Esophagus muscularis mucosa (tissue), 4 donors: Measurements from ENCODE around the gene LGALS9. TPM values are rescaled to one million over a fixed set of nuclear protein-coding genes. Genes with fewer than 3 reads are reported as not detected.
"Not testable (repeated sequence)": the region's sequence is repeated elsewhere in the genome, so short reads cannot be mapped to it uniquely, and the experiment has no call there.

Source experiments
- DNase-seq: peaks from one replicate; pipeline ENCODE4 v3.0.0-alpha.2; 2017; ENCODE audit errors: extremely low spot score
- H3K27ac ChIP-seq, 4 donors: fragments of 200-600 bp; sonication (generic); replicated peaks in 1 of 4; 1 replicate in 3 of 4; 2 replicates in 1 of 4; pipeline ENCODE4 v1.5.1; 2016 to 2019; ENCODE audit warnings: mild to moderate bottlenecking in 1 of 4
- H3K27me3 ChIP-seq, 4 donors: fragments of 200-600 bp; sonication (generic); one replicate each; pipeline versions ENCODE4 v1.5.1 to v1.6.0; 2016 to 2019
- H3K36me3 ChIP-seq, 4 donors: fragments of 200-600 bp; sonication (generic); one replicate each; pipeline ENCODE4 v1.5.1; 2016 to 2019
- H3K4me1 ChIP-seq, 4 donors: fragments of 200-600 bp; sonication (generic); one replicate each; pipeline ENCODE4 v1.5.1; 2016 to 2019
- H3K4me3 ChIP-seq, 4 donors: fragments of 200-600 bp; sonication (generic); 1 replicate in 2 of 4; 2 replicates in 2 of 4; pipeline ENCODE4 v1.5.1; 2016 to 2019; ENCODE audit warnings: mild to moderate bottlenecking in 4 of 4, moderate library complexity in 1 of 4
- H3K9me3 ChIP-seq, 4 donors: fragments of 200-600 bp; sonication (generic); 1 replicate in 3 of 4; 2 replicates in 1 of 4; pipeline ENCODE4 v1.5.1; 2016 to 2019
- CTCF ChIP-seq, 3 experiments: fragments of 200-600 bp in 2 of 3; fragments of 450-650 bp in 1 of 3; sonication (generic) in 2 of 3; IDR thresholded peaks; one replicate each; pipeline ENCODE4 v1.5.1; 2017 to 2019; ENCODE audit warnings: antibody characterized with exemption in 3 of 3, mild to moderate bottlenecking in 2 of 3, moderate library complexity in 1 of 3
- EP300 ChIP-seq: sonication (generic); formaldehyde crosslinking; IDR thresholded peaks from one replicate; pipeline ENCODE4 v1.6.1; 2017; ENCODE audit warnings: antibody characterized with exemption
- POLR2A ChIP-seq: fragments of 450-650 bp; IDR thresholded peaks from one replicate; pipeline ENCODE4 v1.6.1; 2017; ENCODE audit warnings: antibody characterized with exemption, moderate library complexity, mild to moderate bottlenecking, low read depth
- POLR2AphosphoS5 ChIP-seq, 2 donors: sonication (generic); formaldehyde crosslinking; IDR thresholded peaks; one replicate each; pipeline ENCODE4 v1.6.1; 2017; ENCODE audit warnings: antibody characterized with exemption in 2 of 2
- WGBS: methylation state at CpG from one replicate; pipeline ENCODE4 v1.1.5; 2018; 5-methylcytosine and 5-hydroxymethylcytosine counted together
- intact Hi-C: fragments of 100-400 bp; cut with DNase I; formaldehyde crosslinking; loops from one replicate; pipeline ENCODE4 v1.15.1; 2023
- total RNA-seq, 4 donors: library from RNA; depleted of rRNA; stranded (reverse); fragments of >200 nt; gene quantifications; one replicate each; pipeline versions ENCODE4 v1.1.0 to v1.2.1, GENCODE V29; 2016

The LGALS9 gene
- total RNA-seq, 4 donors from 2014 or later = 17.0 to 31.8 (median 24.4) TPM

GRCh38 chr17:27634776-27635175 is 3.8 kb downstream of the LGALS9 start:
- Histone ChIP-seq H3K36me3 (peaks cover 0 to 5% (median 2%) of the 10 kb centered on the region in 4 donors), H3K9me3 (no peaks in the 10 kb centered on the region), H3K4me3 (no peak overlapping the region), H3K27ac (no peak overlapping the region), H3K4me1 (peaks cover 28 to 33% (median 32%) of the 10 kb centered on the region in 4 donors), H3K27me3 (no peaks in the 10 kb centered on the region)
- DNase-seq = no peak
- WGBS = 96% methylated on average over 2 of the region's 2 CpGs
- intact Hi-C loops = no loop called here
- TF ChIP-seq POLR2A (no peak), EP300 (no peak)

GRCh38 chr17:27635275-27635823 is 4.4 kb downstream of the LGALS9 start:
- H3K27me3 ChIP-seq = no peaks in the 10 kb centered on the region
- intact Hi-C loops = no loop called here
- DNase-seq = no peak
- no peak overlapping the region for H3K4me3 ChIP-seq
- peaks cover 28 to 33% (median 32%) of the 10 kb centered on the region in 4 donors for H3K4me1 ChIP-seq
- H3K27ac ChIP-seq = no peak overlapping the region
- 77% methylated on average over 6 of the region's 6 CpGs for WGBS
- no peaks in the 10 kb centered on the region for H3K9me3 ChIP-seq
- peaks cover 0 to 11% (median 5%) of the 10 kb centered on the region in 4 donors for H3K36me3 ChIP-seq
- TF ChIP-seq POLR2A = no peak
- no peak for TF ChIP-seq EP300
- no peak for TF ChIP-seq POLR2AphosphoS5 (IDR thresholded peaks at IDR 0.05)
- no peak for TF ChIP-seq CTCF (IDR thresholded peaks at IDR 0.05)

- DNase-seq, H3K9me3 ChIP-seq, H3K4me3 ChIP-seq, H3K27ac ChIP-seq, intact Hi-C loops, H3K27me3 ChIP-seq: not testable (repeated sequence)
- WGBS = 77% methylated on average over 3 of the region's 3 CpGs
- peaks cover 0 to 15% (median 6%) of the 10 kb centered on the region in 4 donors for H3K36me3 ChIP-seq
- peaks cover 28 to 33% (median 31%) of the 10 kb centered on the region in 4 donors for H3K4me1 ChIP-seq
Measured at GRCh38 chr17:27636005-27636520, 5.1 kb downstream of the LGALS9 start.

GRCh38 chr17:27637818-27638217 is 6.8 kb downstream of the LGALS9 start:
- DNase-seq, H3K9me3 ChIP-seq, H3K27ac ChIP-seq, intact Hi-C loops, H3K27me3 ChIP-seq, H3K4me3 ChIP-seq: not testable (repeated sequence)
- WGBS = 89% methylated on average over 5 of the region's 7 CpGs
- H3K4me1 ChIP-seq = peaks cover 13 to 19% (median 16%) of the 10 kb centered on the region in 4 donors
- peaks cover 0 to 15% (median 6%) of the 10 kb centered on the region in 4 donors for H3K36me3 ChIP-seq

GRCh38 chr17:27638415-27638914 is 7.5 kb downstream of the LGALS9 start:
- H3K27ac ChIP-seq, intact Hi-C loops, H3K4me3 ChIP-seq, H3K27me3 ChIP-seq, DNase-seq, H3K9me3 ChIP-seq: not testable (repeated sequence)
- Histone ChIP-seq H3K36me3 (peaks cover 0 to 15% (median 6%) of the 10 kb centered on the region in 4 donors), H3K4me1 (peaks cover 6 to 12% (median 9%) of the 10 kb centered on the region in 4 donors)
- 80% methylated on average over 1 of the region's 5 CpGs for WGBS

- TF ChIP-seq POLR2A = no peak
- no peak for TF ChIP-seq CTCF (IDR thresholded peaks at IDR 0.05)
- TF ChIP-seq EP300 = no peak
- no peak for TF ChIP-seq POLR2AphosphoS5 (IDR thresholded peaks at IDR 0.05)
- Histone ChIP-seq H3K36me3 (peaks cover 0 to 19% (median 7%) of the 10 kb centered on the region in 4 donors), H3K9me3 (no peaks in the 10 kb centered on the region), H3K4me1 (peaks cover 0 to 8% (median 2%) of the 10 kb centered on the region in 4 donors), H3K27me3 (no peaks in the 10 kb centered on the region), H3K27ac (no peak overlapping the region), H3K4me3 (no peak overlapping the region)
- intact Hi-C loops = no loop called here
- no peak for DNase-seq
- 83% methylated on average over 4 of the region's 4 CpGs for WGBS
Measured at GRCh38 chr17:27640790-27641189, 9.8 kb downstream of the LGALS9 start.

- H3K4me1 ChIP-seq = peaks cover 4 to 14% (median 6%) of the 10 kb centered on the region in 4 donors
- DNase-seq = no peak
- H3K9me3 ChIP-seq = no peaks in the 10 kb centered on the region
- 88% methylated on average over 8 of the region's 9 CpGs for WGBS
- peaks cover 0 to 32% (median 5%) of the 10 kb centered on the region in 4 donors for H3K36me3 ChIP-seq
- H3K27me3 ChIP-seq = no peaks in the 10 kb centered on the region
- intact Hi-C loops = no loop called here
- H3K4me3 ChIP-seq = no peak overlapping the region
- no peak for TF ChIP-seq POLR2AphosphoS5 (IDR thresholded peaks at IDR 0.05)
- TF ChIP-seq POLR2A = no peak
- no peak for TF ChIP-seq EP300
- no peak for TF ChIP-seq CTCF (IDR thresholded peaks at IDR 0.05)
- H3K27ac ChIP-seq = no peak overlapping the region
Measured at GRCh38 chr17:27644586-27644985, 13.6 kb downstream of the LGALS9 start.

GRCh38 chr17:27645621-27646020 is 14.6 kb downstream of the LGALS9 start:
- peaks cover 4 to 14% (median 6%) of the 10 kb centered on the region in 4 donors for H3K4me1 ChIP-seq
- H3K4me3 ChIP-seq, intact Hi-C loops, DNase-seq, H3K27ac ChIP-seq, H3K27me3 ChIP-seq, H3K9me3 ChIP-seq: not testable (repeated sequence)
- H3K36me3 ChIP-seq = peaks cover 0 to 22% (median 1%) of the 10 kb centered on the region in 4 donors
- WGBS = 83% methylated on average over 2 of the region's 10 CpGs
